T-cell (primary cell): ENCODE measurements around the gene PECR. TPM values are rescaled to one million over a fixed set of nuclear protein-coding genes. Genes with fewer than 3 reads are reported as not detected.

Experiments used
- ATAC-seq, 4 experiments: fragments of 200-7000 bp in 3 of 4; fragments of 150-1000 bp in 1 of 4; cut with Tn5 transposase; replicated peaks in 1 of 4; 1 replicate in 3 of 4; 2 replicates in 1 of 4; pipeline ENCODE4 v1.10.0; 2021; ENCODE audit warnings: moderate library complexity in 3 of 4, mild to moderate bottlenecking in 2 of 4, moderate number of reproducible peaks in 1 of 4
- CTCF ChIA-PET, 2 donors: fragments of 300-600 bp; sonication (Branson Sonifier 250); formaldehyde crosslinking; loops; one replicate each; lab custom pipeline; 2022; ENCODE audit warnings: antibody characterized with exemption in 2 of 2; lab: Charles Lee
- POLR2A ChIA-PET, 2 donors: fragments of 300-600 bp; sonication (Branson Sonifier 250); formaldehyde crosslinking; loops; one replicate each; lab custom pipeline; 2022; ENCODE audit warnings: antibody characterized with exemption in 2 of 2; lab: Charles Lee
- DNase-seq, 35 experiments: peaks; one replicate each; pipeline versions ENCODE4 v3.0.0 to v3.0.0-alpha.2; 2013 to 2023
- H3K27ac ChIP-seq: one replicate; pipeline ENCODE4 v1.5.1; 2013; ENCODE audit warnings: low read length
- H3K27me3 ChIP-seq, 2 experiments: replicated peaks in 1 of 2; 1 replicate in 1 of 2; 2 replicates in 1 of 2; pipeline versions ENCODE4 v1.6.1 to v1.7.0; 2013; ENCODE audit warnings: low read length in 1 of 2, mixed read lengths in 1 of 2; ENCODE audit not compliant: control insufficient read depth in 2 of 2, insufficient read depth in 2 of 2; ENCODE audit errors: extremely low read depth in 1 of 2
- H3K36me3 ChIP-seq, 2 donors: 1 replicate in 1 of 2; 2 replicates in 1 of 2; pipeline versions ENCODE4 v1.6.1 to v1.7.0; 2013; ENCODE audit warnings: low read length in 1 of 2; ENCODE audit not compliant: control insufficient read depth in 2 of 2, insufficient read depth in 1 of 2; ENCODE audit errors: extremely low read depth in 1 of 2
- H3K4me1 ChIP-seq, 2 experiments: 1 replicate in 1 of 2; 2 replicates in 1 of 2; pipeline versions ENCODE4 v1.6.1 to v1.7.0; 2013; ENCODE audit warnings: low read length in 2 of 2, mixed read lengths in 1 of 2; ENCODE audit not compliant: insufficient read depth in 2 of 2, control insufficient read depth in 1 of 2; ENCODE audit errors: extremely low read depth in 1 of 2
- H3K4me3 ChIP-seq, 2 donors: 1 replicate in 1 of 2; 2 replicates in 1 of 2; pipeline versions ENCODE4 v1.5.1 to v1.7.0; 2013; ENCODE audit warnings: mild to moderate bottlenecking in 2 of 2, low read length in 1 of 2, moderate library complexity in 1 of 2; ENCODE audit not compliant: control insufficient read depth in 1 of 2; ENCODE audit errors: extremely low read depth in 1 of 2
- H3K9me3 ChIP-seq: 2 replicates; pipeline ENCODE4 v1.7.0; 2013
- H3K27ac Mint-ChIP-seq, 2 donors: one replicate each; pipeline ENCODE4 v1.8.0; 2020 to 2021; ENCODE audit warnings: mild to moderate bottlenecking in 2 of 2, mixed read lengths in 2 of 2
- H3K27me3 Mint-ChIP-seq, 2 donors: one replicate each; pipeline ENCODE4 v1.8.0; 2021 to 2022; ENCODE audit warnings: mixed read lengths in 2 of 2
- H3K36me3 Mint-ChIP-seq: one replicate; pipeline ENCODE4 v1.8.0; 2021; ENCODE audit warnings: mixed read lengths
- H3K4me1 Mint-ChIP-seq, 3 donors: one replicate each; pipeline ENCODE4 v1.8.0; 2020 to 2022; ENCODE audit warnings: mixed read lengths in 3 of 3, mild to moderate bottlenecking in 1 of 3
- H3K4me3 Mint-ChIP-seq, 3 donors: one replicate each; pipeline ENCODE4 v1.8.0; 2020 to 2022; ENCODE audit warnings: mild to moderate bottlenecking in 3 of 3, mixed read lengths in 3 of 3, moderate library complexity in 3 of 3
- H3K9me3 Mint-ChIP-seq, 3 donors: one replicate each; pipeline ENCODE4 v1.8.0; 2020 to 2022; ENCODE audit warnings: mixed read lengths in 3 of 3
- WGBS: methylation state at CpG from one replicate; pipeline ENCODE4 v1.1.5; 2013; ENCODE audit warnings: missing lambda C conversion rate; ENCODE audit not compliant: insufficient coverage; 5-methylcytosine and 5-hydroxymethylcytosine counted together
- total RNA-seq, 35 experiments: library from RNA in 6 of 35; stranded (reverse) in 6 of 35; fragments of 120-200 nt in 1 of 35; gene quantifications; one replicate each; pipeline versions ENCODE4 v1.2.1 to v1.2.4 and lab custom pipeline; 2013 to 2026

PECR gene
- total RNA-seq, 5 donors from 2014 or later (not counting 1 experiment from before 2014, with no cell fraction given), result 17.4 to 26.2 (median 20.6) TPM

DNA sequence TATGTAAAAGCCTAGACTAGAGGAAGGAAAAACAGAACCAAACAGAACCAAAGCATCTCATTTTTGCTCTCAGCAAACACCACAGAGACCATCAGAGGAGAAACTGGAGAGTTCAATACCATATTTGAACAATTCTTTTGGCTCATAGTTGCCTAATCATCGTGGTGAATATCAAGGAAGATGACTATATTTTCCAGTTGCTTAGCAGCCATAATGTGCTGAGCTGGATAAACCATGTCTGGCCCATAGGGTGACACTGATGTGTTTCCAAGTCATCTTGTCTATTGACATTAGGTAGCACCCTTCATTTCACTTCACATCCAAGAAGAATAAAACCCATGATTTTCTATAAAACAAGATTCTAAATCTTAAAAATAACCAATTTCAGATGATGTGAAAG is 21.6 kb upstream of the PECR start:
- 57% methylated on average over 1 of the region's 1 CpG for WGBS
- POLR2A ChIA-PET, result interaction anchor here in 1 of 2 donors (0.5 kb wide), 1 partner anchor 56 kb away, joined by 5 read pairs; no protein-coding TSS in a partner anchor
- CTCF ChIA-PET, result interaction anchor here in 1 of 2 donors (0.9 kb wide), 1 partner anchor 45 kb away, joined by 3 read pairs; no protein-coding TSS in a partner anchor
- Histone ChIP-seq H3K4me3 (no peak overlapping the region), H3K9me3 (no peaks in the 10 kb centered on the region), H3K36me3 (peaks cover 0 to 15% of the 10 kb centered on the region in 2 donors), H3K27ac (no peak overlapping the region), H3K27me3 (no peaks in the 10 kb centered on the region), H3K4me1 (peaks cover 0 to under 1% of the 10 kb centered on the region in 2 experiments)
- Mint-ChIP-seq H3K36me3 (peaks cover 16% of the 10 kb centered on the region), H3K9me3 (no peaks in the 10 kb centered on the region), H3K27ac (no peak overlapping the region), H3K4me1 (peaks cover 1 to 2% (median 2%) of the 10 kb centered on the region in 3 donors), H3K27me3 (no peaks in the 10 kb centered on the region), H3K4me3 (no peak overlapping the region)
- DNase-seq (no peak), ATAC-seq (no peak)

GRCh38 chr2:216101109-216101508 is 19.5 kb upstream of the PECR start:
- Mint-ChIP-seq H3K27ac (no peak overlapping the region), H3K4me3 (no peak overlapping the region), H3K36me3 (peaks cover 19% of the 10 kb centered on the region), H3K9me3 (no peaks in the 10 kb centered on the region), H3K27me3 (no peaks in the 10 kb centered on the region), H3K4me1 (no peaks in the 10 kb centered on the region)
- Histone ChIP-seq H3K36me3 (peaks cover 0 to 15% of the 10 kb centered on the region in 2 donors), H3K27me3 (no peaks in the 10 kb centered on the region), H3K27ac (no peak overlapping the region), H3K9me3 (no peaks in the 10 kb centered on the region), H3K4me3 (no peak overlapping the region), H3K4me1 (no peaks in the 10 kb centered on the region)
- CTCF ChIA-PET, result no interaction called here
- ATAC-seq, result no peak
- POLR2A ChIA-PET, result no interaction called here
- DNase-seq, result no peak
- 100% methylated on average over 2 of the region's 4 CpGs for WGBS

- Mint-ChIP-seq H3K4me1 (no peaks in the 10 kb centered on the region), H3K36me3 (peaks cover 25% of the 10 kb centered on the region), H3K9me3 (no peaks in the 10 kb centered on the region), H3K27me3 (no peaks in the 10 kb centered on the region), H3K4me3 (no peak overlapping the region), H3K27ac (no peak overlapping the region)
- POLR2A ChIA-PET, result no interaction called here
- 95% methylated on average over 9 of the region's 9 CpGs for WGBS
- H3K4me1 ChIP-seq, result no peaks in the 10 kb centered on the region
- CTCF ChIA-PET, result no interaction called here
- ATAC-seq, result no peak
- peaks cover 0 to 15% of the 10 kb centered on the region in 2 donors for H3K36me3 ChIP-seq
- no peaks in the 10 kb centered on the region for H3K9me3 ChIP-seq
- no peak overlapping the region for H3K4me3 ChIP-seq
- DNase-seq, result no peak
- no peak overlapping the region for H3K27ac ChIP-seq
- H3K27me3 ChIP-seq, result no peaks in the 10 kb centered on the region
Measured at GRCh38 chr2:216098421-216099334, 17.1 kb upstream of the PECR start.

DNA sequence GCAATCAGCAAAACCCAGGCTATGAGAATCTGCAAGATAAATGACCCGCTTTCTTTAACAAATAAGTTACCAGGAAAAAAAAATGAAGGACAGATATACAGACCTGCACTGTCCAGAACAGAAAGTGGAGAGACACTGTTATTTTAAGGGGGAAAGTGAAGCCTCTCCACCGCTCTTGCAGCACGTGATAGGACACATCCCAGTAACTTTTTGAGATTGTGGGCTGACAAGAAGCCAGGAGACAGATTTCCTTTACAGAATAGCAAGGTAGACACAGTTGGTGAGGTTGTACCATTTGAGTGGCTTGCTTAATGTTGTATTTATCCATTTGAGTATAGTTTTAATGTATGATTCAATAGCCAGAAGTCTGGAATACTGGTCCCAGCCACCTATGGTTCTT is 13.1 kb upstream of the PECR start:
- Histone ChIP-seq H3K4me3 (no peak overlapping the region), H3K36me3 (peaks cover 0 to under 1% of the 10 kb centered on the region in 2 donors), H3K4me1 (no peaks in the 10 kb centered on the region), H3K27ac (no peak overlapping the region), H3K27me3 (no peaks in the 10 kb centered on the region), H3K9me3 (no peaks in the 10 kb centered on the region)
- ATAC-seq (no peak), DNase-seq (no peak)
- WGBS, result 100% methylated on average over 1 of the region's 3 CpGs
- Mint-ChIP-seq H3K4me3 (no peak overlapping the region), H3K4me1 (peaks cover 3 to 17% (median 10%) of the 10 kb centered on the region in 3 donors), H3K36me3 (peaks cover 12% of the 10 kb centered on the region), H3K27me3 (no peaks in the 10 kb centered on the region), H3K9me3 (no peaks in the 10 kb centered on the region), H3K27ac (no peak overlapping the region)
- ChIA-PET CTCF (no interaction called here), POLR2A (interaction anchor here in 1 of 2 donors (0.7 kb wide), 1 partner anchor 51 kb away, joined by 3 read pairs; no protein-coding TSS in a partner anchor)

DNA sequence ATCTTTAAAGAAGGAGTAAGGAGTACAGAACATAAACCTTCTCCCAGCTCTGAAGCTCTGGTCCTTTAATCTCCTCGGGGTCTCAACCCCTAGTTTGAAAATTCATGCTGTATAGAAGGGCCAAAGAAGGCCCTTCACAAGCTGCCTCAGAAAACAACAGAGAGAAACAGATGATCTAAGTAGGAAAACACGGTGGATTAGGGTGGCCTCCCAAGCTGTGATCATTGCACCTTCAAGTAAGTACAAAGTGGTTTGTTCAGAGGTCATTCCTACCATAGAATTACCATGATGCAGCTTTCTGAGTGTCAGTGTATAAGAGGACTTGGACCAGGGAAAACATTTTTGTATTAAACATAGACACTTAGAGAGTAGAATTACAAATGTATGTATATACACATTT is 11.0 kb upstream of the PECR start:
- no peaks in the 10 kb centered on the region for H3K27me3 ChIP-seq
- Mint-ChIP-seq H3K36me3 (peaks cover 18% of the 10 kb centered on the region), H3K4me1 (peaks cover 5 to 19% (median 13%) of the 10 kb centered on the region in 3 donors), H3K27me3 (no peaks in the 10 kb centered on the region), H3K4me3 (no peak overlapping the region), H3K27ac (no peak overlapping the region), H3K9me3 (no peaks in the 10 kb centered on the region)
- H3K9me3 ChIP-seq, result no peaks in the 10 kb centered on the region
- H3K4me1 ChIP-seq, result no peaks in the 10 kb centered on the region
- no CpG with 5 or more reads among the region's 2 CpGs for WGBS
- DNase-seq, result no peak
- ChIA-PET POLR2A (no interaction called here), CTCF (no interaction called here)
- ATAC-seq, result no peak
- H3K36me3 ChIP-seq, result no peaks in the 10 kb centered on the region
- H3K27ac ChIP-seq, result no peak overlapping the region
- no peak overlapping the region for H3K4me3 ChIP-seq

GRCh38 chr2:216090369-216090786 is 8.8 kb upstream of the PECR start:
- CTCF ChIA-PET, result interaction anchor here in 1 of 2 donors (1.0 kb wide), 1 partner anchor 42 kb away, joined by 3 read pairs; no protein-coding TSS in a partner anchor
- H3K9me3 ChIP-seq, result no peaks in the 10 kb centered on the region
- no peaks in the 10 kb centered on the region for H3K27me3 ChIP-seq
- H3K4me1 Mint-ChIP-seq, result peaks cover 17 to 28% (median 27%) of the 10 kb centered on the region in 3 donors
- no CpG with 5 or more reads among the region's 1 CpG for WGBS
- no peak overlapping the region for H3K27ac ChIP-seq
- POLR2A ChIA-PET, result no interaction called here
- DNase-seq (no peak), ATAC-seq (no peak)
- no peaks in the 10 kb centered on the region for H3K27me3 Mint-ChIP-seq
- no peak overlapping the region for H3K4me3 ChIP-seq
- H3K36me3 Mint-ChIP-seq, result peaks cover 9% of the 10 kb centered on the region
- no peak overlapping the region for H3K27ac Mint-ChIP-seq
- no peak overlapping the region for H3K4me3 Mint-ChIP-seq
- H3K36me3 ChIP-seq, result no peaks in the 10 kb centered on the region
- H3K4me1 ChIP-seq, result peaks cover under 1 to 7% of the 10 kb centered on the region in 2 experiments
- H3K9me3 Mint-ChIP-seq, result no peaks in the 10 kb centered on the region
